ENCODE measurements around the gene GLRA3. TPM values are rescaled to one million over a fixed set of nuclear protein-coding genes. Genes with fewer than 3 reads are reported as not detected.

Gene GLRA3
- total and polyA plus RNA-seq, 2 donors (not counting 3 experiments of a cell fraction or from before 2014, with no cell fraction given) = not detected

DNA sequence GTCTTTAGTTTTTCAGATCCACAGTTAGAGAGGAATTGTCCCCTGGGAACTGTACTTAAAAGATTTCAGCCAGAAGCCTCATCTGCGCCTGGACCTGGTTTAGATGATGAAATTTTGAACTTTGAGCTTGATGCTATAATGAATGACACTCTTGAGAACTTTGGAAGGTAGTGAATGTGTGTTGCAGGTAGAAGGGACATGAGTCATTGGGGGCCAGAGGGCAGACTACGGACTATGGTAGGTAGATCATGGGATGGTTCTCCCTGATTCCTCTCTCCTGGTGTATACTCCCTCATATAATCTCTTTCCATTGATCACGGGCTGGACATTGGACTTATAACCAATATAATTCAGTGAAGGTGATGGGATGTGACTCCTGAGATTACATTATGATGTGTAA is 38.9 kb upstream of the GLRA3 start:
- POLR2A ChIA-PET = no interaction called here
- H3K36me3 ChIP-seq (ENCODE audit: control insufficient read depth in 2 of 2, extremely low read depth in 1 of 2, insufficient read depth in 2 of 2, low read length in 2 of 2) = no peaks in the 10 kb centered on the region
- H3K27me3 ChIP-seq (ENCODE audit: control insufficient read depth in 2 of 2, insufficient read depth in 2 of 2, low read length in 2 of 2) = no peaks in the 10 kb centered on the region
- FAIRE-seq = no peak
- no peak overlapping the region for H2AFZ ChIP-seq (ENCODE audit: low read depth, low read length)
- peaks cover 4% of the 10 kb centered on the region for H3K9me3 ChIP-seq (replicated peaks; ENCODE audit: control insufficient read depth, insufficient read depth, low read length)
- H3K9me1 ChIP-seq (replicated peaks; ENCODE audit: control insufficient read depth, extremely low read depth, insufficient read depth, low read length) = no peaks in the 10 kb centered on the region
- DNase-seq (ENCODE audit: low read depth, low spot score) = no peak
- no peak overlapping the region for H3K27ac ChIP-seq (ENCODE audit: insufficient read depth, low read depth, low read length)
- BruUV-seq (replicated peaks) = no TSS peak
- CTCF ChIA-PET = no interaction called here
- dilution Hi-C loops (cut with MboI; ENCODE audit: extremely low pct_ligation_motif_present, low sequenced_read_pairs) (no loop called here), intact Hi-C loops (cut with micrococcal nuclease) (no loop called here)
- H3K9ac ChIP-seq (replicated peaks; ENCODE audit: extremely low read depth, insufficient read depth, low read length) = no peak overlapping the region
- no peaks in the 10 kb centered on the region for H3K4me1 ChIP-seq (ENCODE audit: control insufficient read depth, extremely low read depth, insufficient read depth, low read length)
- no peak overlapping the region for H3K4me3 ChIP-seq (replicated peaks in 1 of 3; ENCODE audit: insufficient read depth in 1 of 3, low read depth in 1 of 3, low read length in 3 of 3)
- no peaks in the 10 kb centered on the region for H3K79me2 ChIP-seq (ENCODE audit: control insufficient read depth, insufficient read depth, low read length)
- TF ChIP-seq JUN (IDR thresholded peaks at IDR 0.05; ENCODE audit: borderline replicate concordance, insufficient read depth, insufficient read length, low read depth) = no peak
- no peak for TF ChIP-seq MYC (IDR thresholded peaks at IDR 0.05; ENCODE audit: low read depth, low read length)
- no peak for TF ChIP-seq FOS (IDR thresholded peaks at IDR 0.05; ENCODE audit: borderline replicate concordance, insufficient read depth, low read length)
- no peaks in the 10 kb centered on the region for H4K20me1 ChIP-seq (replicated peaks; ENCODE audit: control insufficient read depth, extremely low read depth, insufficient read depth, low read length)
- no peak overlapping the region for H3K4me2 ChIP-seq (ENCODE audit: insufficient read depth, low read length)

- H3K9ac ChIP-seq (replicated peaks; ENCODE audit: extremely low read depth, insufficient read depth, low read length) = no peak overlapping the region
- peaks cover 4% of the 10 kb centered on the region for H3K9me3 ChIP-seq (replicated peaks; ENCODE audit: control insufficient read depth, insufficient read depth, low read length)
- BruUV-seq (replicated peaks) = no TSS peak
- H3K27me3 ChIP-seq (ENCODE audit: control insufficient read depth in 2 of 2, insufficient read depth in 2 of 2, low read length in 2 of 2) = no peaks in the 10 kb centered on the region
- no peak overlapping the region for H2AFZ ChIP-seq (ENCODE audit: low read depth, low read length)
- H3K4me3 ChIP-seq (replicated peaks in 1 of 3; ENCODE audit: insufficient read depth in 1 of 3, low read depth in 1 of 3, low read length in 3 of 3) = no peak overlapping the region
- H4K20me1 ChIP-seq (replicated peaks; ENCODE audit: control insufficient read depth, extremely low read depth, insufficient read depth, low read length) = no peaks in the 10 kb centered on the region
- H3K4me1 ChIP-seq (ENCODE audit: control insufficient read depth, extremely low read depth, insufficient read depth, low read length) = no peaks in the 10 kb centered on the region
- ChIA-PET POLR2A (no interaction called here), CTCF (no interaction called here)
- no peak for DNase-seq (ENCODE audit: low read depth, low spot score)
- dilution Hi-C loops (cut with MboI; ENCODE audit: extremely low pct_ligation_motif_present, low sequenced_read_pairs) = no loop called here
- no peaks in the 10 kb centered on the region for H3K79me2 ChIP-seq (ENCODE audit: control insufficient read depth, insufficient read depth, low read length)
- no peak overlapping the region for H3K27ac ChIP-seq (ENCODE audit: insufficient read depth, low read depth, low read length)
- no peaks in the 10 kb centered on the region for H3K36me3 ChIP-seq (ENCODE audit: control insufficient read depth in 2 of 2, extremely low read depth in 1 of 2, insufficient read depth in 2 of 2, low read length in 2 of 2)
- no peak for TF ChIP-seq POLR2A (IDR thresholded peaks at IDR 0.05; ENCODE audit: low read depth, low read length)
- no peak for FAIRE-seq
- no peaks in the 10 kb centered on the region for H3K9me1 ChIP-seq (replicated peaks; ENCODE audit: control insufficient read depth, extremely low read depth, insufficient read depth, low read length)
- H3K4me2 ChIP-seq (ENCODE audit: insufficient read depth, low read length) = no peak overlapping the region
- intact Hi-C loops (cut with micrococcal nuclease) = no loop called here
Measured at GRCh38 chr4:174865418-174865985, 36.5 kb upstream of the GLRA3 start.
